Stimulated activated CD4-positive, alpha-beta T cell treated with anti-CD3 and anti-CD28 coated beads, Interleukin-12 subunit alpha, Interleukin-12 subunit beta, amount 100 ng/mL, for 48 hours (primary cell): ENCODE data around the gene WSCD2.

Source experiments
- DNase-seq, 3 donors: peaks; one replicate each; pipeline ENCODE4 v3.0.0-alpha.2; 2020; ENCODE audit warnings: low read depth in 2 of 3, low spot score in 1 of 3

WSCD2 gene

DNA sequence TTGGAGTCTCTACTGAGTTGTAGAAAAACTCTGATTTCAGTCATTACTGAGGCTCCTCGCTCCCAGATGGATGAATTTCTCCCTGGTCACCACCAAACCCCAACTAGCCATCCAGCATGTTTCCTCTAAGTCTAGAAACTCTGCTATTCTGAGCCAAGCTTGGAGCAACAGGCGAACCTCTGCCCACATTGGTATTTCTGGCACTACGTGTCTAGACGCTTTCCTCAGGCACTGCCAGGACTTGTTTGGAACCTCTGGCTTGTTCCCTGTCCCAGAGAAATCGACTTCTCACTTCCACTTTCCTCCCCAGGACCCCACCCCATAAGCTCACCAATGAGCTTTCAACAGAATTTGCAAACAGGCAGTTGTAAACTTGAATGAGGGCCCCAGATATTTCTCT is 27.6 kb downstream of the WSCD2 start:
- DNase-seq = no peak

GRCh38 chr12:108157870-108158459 is 28.9 kb downstream of the WSCD2 start:
- DNase-seq = no peak

DNA sequence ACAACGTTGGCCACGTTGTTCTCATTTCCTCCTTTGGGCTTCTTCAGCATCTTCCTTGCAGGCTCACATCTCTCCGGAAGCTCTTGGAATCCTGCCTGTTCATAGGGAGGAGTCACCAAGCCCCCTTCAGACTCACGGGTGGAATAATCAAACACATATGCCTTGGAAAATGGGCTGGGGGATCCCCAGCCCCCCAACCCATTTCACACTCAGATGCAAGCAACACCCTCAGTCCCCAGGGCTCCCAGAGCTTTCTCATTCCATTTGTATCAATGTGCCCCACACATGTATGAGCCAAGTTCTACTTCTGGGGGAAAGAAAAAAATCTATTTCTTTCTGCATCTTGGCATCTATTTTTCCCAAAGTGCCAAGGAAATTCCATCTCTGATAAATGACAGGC is 33.1 kb downstream of the WSCD2 start:
- no peak for DNase-seq

- no peak for DNase-seq
Measured at GRCh38 chr12:108166505-108166904, 37.4 kb downstream of the WSCD2 start.

DNA sequence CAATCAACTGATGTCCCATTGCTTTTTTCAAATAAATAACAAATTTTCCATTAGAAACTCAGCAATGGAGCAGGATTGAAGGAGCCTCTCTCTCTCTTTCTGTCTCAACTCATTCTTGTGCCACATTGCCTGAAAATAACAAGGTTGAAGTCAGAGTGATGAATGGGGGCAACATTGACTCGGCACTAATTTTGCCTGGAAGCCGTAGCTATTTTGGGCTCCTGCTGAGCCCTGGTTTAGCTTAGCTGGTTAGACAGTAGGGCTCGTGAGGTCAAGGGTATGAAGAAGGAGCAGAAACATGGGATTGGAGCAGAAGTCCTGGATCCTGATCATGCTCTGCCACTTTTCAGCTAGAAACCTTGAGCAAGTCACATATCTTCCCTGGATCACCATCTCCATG is 38.9 kb downstream of the WSCD2 start:
- DNase-seq = no peak

GRCh38 chr12:108169708-108170107 is 40.6 kb downstream of the WSCD2 start:
- no peak for DNase-seq

GRCh38 chr12:108170164-108170563 is 41.1 kb downstream of the WSCD2 start:
- DNase-seq = no peak

DNA sequence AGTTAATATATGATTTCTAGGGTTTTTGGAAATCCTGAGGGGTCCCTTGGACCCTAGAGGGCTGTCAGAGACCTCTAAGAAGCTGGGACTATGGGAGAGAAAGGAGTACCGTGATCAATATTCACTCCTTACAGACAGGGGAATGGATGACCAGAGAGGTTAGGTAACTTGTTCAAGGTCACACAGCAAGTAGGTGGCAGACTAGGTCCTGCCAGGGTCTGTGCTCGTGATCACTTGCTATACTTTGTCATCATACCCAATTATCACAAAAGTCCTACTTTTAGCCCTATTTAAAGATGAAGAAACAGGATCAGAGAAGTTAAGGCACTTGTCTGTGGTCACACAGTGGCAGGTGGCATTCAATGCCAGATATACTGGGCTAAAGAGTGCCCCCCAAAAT is 42.9 kb downstream of the WSCD2 start:
- DNase-seq = no peak

DNA sequence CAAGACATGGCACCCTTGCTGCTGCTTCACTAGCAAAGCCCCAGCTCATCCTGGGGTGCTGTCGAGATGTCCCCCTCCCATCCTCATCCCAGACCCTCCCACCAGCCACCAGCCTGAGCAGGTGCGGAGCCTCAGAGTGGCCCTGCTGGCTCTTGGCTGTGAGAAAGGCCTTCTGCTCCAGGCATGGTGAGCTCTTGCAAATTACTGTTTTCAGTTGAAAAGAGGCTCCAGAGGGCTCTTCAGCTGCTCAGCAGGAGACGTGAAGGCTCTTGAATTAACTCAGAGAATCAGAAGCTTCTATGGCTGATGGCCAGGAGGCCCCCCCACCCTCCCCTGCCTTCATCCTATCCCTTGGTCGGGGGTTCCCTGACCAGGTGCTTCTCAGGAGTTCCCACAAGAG is 44.1 kb downstream of the WSCD2 start:
- no peak for DNase-seq

DNA sequence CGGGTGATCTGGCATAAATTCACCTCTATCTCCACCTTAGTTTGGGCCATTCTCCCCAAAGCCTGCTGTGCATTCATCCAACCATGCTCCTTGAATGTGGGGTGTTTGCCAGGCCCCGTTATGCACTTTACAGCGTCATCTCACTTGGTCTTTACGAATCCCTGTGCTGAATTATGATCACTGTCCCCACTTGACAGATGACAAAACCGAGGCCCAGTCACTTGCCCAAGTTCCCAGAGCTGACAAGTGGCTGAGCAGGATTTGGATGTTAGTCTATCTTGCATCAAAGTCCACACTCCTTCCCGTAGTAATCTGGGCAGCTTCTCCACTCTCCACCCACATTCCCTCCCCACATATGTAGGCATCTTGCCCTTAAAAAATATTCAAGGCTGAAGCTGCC is 44.8 kb downstream of the WSCD2 start:
- DNase-seq = no peak

GRCh38 chr12:108174641-108175040 is 45.6 kb downstream of the WSCD2 start:
- no peak for DNase-seq

- DNase-seq = no peak
Measured at GRCh38 chr12:108175310-108175709, 46.2 kb downstream of the WSCD2 start.

DNA sequence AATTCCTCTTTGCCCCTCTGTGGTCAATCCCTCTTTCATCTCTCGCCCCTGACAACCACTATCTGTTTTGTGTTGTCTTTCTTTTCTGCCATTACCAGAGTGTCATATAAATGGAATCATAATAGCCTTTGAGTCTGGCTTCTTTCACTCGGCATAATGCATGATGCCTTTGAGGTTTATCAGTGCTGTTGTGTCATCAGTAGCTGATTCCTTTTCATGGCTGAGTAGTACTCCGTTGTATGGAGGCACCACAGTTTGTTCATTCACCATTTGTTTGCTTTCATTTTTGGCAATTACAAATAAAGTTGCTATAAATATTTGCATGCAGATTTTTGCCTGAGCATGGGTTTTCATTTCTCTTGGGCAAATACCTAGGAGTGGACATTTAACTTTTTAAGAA is 47.2 kb downstream of the WSCD2 start:
- no peak for DNase-seq

DNA sequence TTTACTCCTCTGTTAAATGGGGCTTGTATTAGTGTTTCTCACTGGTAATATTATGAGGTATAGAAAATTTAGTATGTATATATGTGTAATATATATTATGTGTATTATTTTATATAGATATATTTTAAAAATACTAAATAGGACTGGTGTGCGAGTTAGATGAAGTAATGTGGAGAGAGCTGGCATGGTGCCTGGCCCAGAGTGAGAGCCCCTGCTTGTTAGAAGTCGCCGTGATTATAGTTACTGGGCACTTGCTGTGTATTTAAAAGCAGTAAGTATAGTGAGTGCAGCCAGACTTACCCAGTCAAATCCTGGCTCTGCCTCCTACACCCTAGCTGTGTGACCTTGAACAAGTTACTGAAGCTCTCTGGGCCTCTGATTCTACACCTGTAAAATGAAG is 48.0 kb downstream of the WSCD2 start:
- no peak for DNase-seq

- no peak for DNase-seq
Measured at GRCh38 chr12:108179305-108179704, 50.2 kb downstream of the WSCD2 start.

DNA sequence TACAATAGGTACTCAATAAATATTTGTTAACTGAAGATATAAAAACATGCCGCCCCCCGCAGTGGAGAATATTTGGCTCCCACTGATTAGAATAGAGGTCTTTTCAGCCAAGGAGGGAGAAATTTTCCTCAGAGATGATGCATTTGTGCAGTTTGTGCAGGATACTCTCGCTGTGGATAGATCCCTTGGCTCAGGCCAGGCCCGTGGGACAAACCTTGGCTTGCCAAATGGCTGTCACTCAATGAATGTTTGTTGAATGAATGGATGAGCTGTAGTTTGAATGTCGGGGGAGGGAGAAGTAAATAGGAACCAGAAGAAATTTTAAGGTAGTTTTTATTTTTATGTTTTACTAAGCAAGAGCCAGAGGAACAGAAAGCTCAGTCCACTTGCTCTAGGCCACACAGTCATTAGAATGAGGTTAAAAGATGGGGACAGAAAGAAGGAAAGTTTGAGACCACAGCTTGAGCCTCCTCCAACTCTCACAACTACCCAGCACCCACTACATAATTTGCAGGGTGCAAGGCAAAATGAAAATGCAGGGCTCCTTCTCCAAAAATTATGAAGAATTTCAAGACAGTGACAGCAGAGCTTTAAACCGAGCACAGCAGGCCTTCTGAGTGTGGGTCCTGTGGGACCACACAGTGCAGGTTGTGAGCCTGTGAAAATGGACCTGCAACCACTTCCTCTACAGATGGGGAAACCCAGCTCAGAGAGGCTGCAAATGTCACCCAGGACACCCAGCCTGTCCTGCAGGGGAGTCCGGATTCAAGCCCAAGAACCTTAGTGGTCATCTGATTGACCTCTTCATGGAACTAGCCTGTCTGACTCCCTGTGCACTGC is 51.4 kb downstream of the WSCD2 start:
- DNase-seq = no peak

GRCh38 chr12:108181095-108181454 is 52.0 kb downstream of the WSCD2 start:
- no peak for DNase-seq

GRCh38 chr12:108182096-108182495 is 53.0 kb downstream of the WSCD2 start:
- no peak for DNase-seq

GRCh38 chr12:108185002-108185401 is 55.9 kb downstream of the WSCD2 start:
- no peak for DNase-seq

DNA sequence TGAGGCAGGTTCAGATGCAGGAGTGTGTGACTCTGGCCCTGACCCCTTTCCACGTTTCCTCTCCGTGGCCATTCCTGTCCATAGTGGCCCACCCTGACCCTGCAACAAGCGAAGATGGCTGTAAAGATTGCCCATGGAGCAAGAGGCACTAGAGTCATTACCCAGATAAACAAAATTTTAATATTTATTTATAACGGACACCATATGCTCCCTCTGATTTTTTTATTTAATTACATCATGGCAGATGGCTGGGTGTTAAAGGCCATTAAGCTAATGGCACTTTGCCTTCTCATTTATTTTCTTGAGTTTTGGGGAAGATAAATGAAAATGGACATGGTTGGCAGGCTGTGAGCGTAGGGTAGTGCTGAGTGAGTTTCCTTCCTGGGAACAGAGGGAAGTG is 58.7 kb downstream of the WSCD2 start:
- no peak for DNase-seq

- DNase-seq = no peak
Measured at GRCh38 chr12:108190529-108190928, 61.4 kb downstream of the WSCD2 start.

GRCh38 chr12:108191086-108191485 is 62.0 kb downstream of the WSCD2 start:
- no peak for DNase-seq

DNA sequence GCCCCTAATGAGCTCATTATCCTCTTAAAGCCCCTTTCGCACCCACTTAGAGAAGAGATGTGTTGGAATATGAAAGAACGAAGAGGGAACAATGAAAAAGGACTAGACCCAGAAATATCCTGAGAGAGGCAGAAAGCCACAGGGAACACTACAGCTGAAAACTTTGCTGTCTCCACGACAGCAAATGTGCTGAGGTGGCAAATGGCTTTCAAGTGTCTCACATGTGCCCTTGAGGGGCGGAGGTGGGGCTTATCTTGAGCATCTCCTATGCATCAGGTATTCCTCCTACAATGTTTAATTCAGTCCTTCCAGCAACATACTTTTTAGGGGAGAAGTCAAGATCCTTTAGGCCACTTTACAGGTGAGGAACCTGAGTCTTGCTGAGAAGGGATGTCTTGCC is 62.9 kb downstream of the WSCD2 start:
- no peak for DNase-seq
